Right ventricle myocardium inferior (tissue), 1 donor: ENCODE data around the gene COBLL1. TPM values are rescaled to one million over a fixed set of nuclear protein-coding genes. Genes with fewer than 3 reads are reported as not detected.

Experiments
- ATAC-seq: fragments of 200-7000 bp; cut with Tn5 transposase; one replicate; pipeline ENCODE4 v1.9.1; 2020; ENCODE audit warnings: mild to moderate bottlenecking, moderate library complexity
- DNase-seq: peaks from one replicate; pipeline ENCODE4 v3.0.0; 2021; ENCODE audit errors: missing footprints
- intact Hi-C: fragments of 100-400 bp; cut with DNase I; formaldehyde crosslinking; loops from one replicate; pipeline ENCODE4 v1.11.0; 2022
- total RNA-seq: library from RNA; stranded (reverse); fragmentation: NEBNext Ultra II Directional; extraction: Animal tissue kit (Norgen Biotek cat#: 25700); gene quantifications from one replicate; pipeline ENCODE4 v1.2.1, GENCODE V29; 2021
- donor health status: DM: no; HTN: yes; CAD: no; lungs with severe emphysema.

COBLL1 gene
- total RNA-seq, 1 donor from 2014 or later = 15.2 TPM

DNA sequence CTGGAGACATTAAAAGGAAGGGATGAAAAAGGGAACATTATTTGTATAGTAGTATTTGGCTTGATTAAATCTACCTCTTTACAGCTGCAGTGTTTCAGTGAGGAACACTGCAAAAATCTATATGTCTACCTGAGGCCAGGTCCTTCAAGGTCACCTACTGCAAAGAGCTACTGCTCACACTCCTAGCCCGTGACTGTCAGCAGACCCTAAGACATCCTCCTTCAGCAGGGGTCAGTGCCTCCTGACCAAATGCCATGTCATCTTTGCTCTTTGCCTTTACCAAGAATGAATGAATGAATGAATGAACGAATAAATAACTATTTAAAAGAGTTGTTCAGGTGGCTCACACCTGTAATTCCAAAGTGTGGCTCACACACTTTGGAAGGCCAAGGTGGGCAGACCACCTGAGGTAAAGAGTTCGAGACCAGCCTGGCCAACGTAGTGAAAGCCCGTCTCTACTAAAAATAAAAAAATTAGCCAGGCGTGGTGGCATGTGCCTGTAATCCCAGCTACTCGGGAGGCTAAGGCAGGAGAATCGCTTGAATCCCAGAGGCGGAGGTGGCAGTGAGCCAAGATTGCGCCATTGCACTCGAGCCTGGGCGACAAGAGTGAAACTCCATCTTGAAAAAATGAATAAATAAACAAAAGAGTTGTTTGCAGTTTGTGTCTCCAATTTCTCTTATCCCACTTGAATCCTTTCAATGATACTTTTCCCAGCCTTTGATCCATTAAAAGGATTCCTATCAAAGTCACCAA, 136.0 kb downstream of the COBLL1 start:
- ATAC-seq (no peak), DNase-seq (no peak)
- intact Hi-C loops = no loop called here

DNA sequence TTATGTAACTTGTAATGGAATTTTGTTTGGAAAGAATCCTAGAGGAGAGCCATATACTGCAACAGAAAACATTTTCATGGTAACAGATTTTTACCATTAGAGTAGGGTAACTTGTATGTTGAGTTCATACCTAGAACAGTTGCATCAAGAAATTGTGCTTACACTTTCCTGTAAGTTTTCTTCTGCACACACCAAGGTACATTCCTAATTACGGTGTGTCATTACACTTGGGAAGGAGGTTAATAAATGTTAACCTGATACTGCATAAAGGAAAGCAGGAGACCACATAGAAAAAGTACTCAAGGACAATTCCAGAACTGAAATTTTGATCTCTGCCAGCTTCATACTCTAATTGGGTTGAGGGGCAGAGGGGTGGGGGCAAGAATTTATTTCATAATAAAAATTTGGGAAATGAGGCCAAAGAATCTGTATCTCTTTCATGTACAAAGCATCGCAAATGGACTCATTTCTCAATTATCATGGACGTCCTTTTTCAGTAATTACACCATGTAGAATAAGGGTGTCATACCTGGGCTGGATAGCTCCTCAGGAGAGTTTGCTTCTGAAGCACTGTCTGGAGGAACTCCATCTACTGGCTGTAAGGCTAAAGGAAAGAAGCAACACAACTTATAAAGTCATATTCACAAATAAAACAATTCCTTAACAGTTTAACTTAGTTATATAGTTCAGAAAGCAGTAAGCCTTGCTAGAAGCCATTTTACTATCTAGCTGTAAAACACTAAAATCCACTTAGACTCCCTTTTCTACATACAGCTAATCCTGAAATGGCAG, 137.5 kb downstream of the COBLL1 start:
- intact Hi-C loops = no loop called here
- ATAC-seq (no peak), DNase-seq (no peak)

DNA sequence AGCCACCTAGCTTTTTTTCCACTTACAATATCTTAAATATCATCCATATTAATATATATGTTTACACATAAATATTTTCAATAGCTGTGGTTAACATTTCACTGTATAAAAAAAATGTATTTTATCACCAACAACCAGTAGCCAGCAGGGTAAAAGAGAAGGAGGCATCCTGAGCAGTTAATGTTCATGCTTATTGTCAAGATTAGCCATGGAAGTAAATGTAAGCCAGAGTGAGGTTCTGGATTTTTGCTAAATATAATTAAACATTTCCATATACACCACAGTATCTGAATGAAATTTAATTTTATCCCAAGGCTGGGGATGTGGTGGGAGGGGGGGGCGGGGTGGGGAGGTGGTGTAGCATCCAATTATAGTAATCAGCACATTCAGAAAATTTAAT, 140.1 kb downstream of the COBLL1 start:
- DNase-seq (no peak), ATAC-seq (no peak)
- intact Hi-C loops = no loop called here

DNA sequence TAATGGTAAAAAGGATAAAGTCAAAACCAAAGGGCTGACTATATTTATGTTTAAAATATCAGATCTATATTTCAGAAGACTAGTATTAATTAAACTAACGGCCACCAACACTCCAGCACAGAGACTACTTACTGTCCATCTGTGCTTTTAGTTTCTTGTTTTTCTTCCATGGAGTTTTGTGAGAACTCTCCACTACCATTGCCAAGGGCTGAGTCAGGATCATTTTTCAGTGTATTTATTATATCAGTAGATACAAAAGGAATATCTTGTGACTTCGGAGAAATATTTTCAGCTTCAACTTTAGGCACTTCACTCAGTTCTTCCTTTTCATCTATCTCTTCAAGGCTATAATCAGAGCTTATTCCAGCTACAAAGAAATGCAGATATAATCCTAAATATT, 141.2 kb downstream of the COBLL1 start:
- ATAC-seq (no peak), DNase-seq (no peak)
- intact Hi-C loops = no loop called here

DNA sequence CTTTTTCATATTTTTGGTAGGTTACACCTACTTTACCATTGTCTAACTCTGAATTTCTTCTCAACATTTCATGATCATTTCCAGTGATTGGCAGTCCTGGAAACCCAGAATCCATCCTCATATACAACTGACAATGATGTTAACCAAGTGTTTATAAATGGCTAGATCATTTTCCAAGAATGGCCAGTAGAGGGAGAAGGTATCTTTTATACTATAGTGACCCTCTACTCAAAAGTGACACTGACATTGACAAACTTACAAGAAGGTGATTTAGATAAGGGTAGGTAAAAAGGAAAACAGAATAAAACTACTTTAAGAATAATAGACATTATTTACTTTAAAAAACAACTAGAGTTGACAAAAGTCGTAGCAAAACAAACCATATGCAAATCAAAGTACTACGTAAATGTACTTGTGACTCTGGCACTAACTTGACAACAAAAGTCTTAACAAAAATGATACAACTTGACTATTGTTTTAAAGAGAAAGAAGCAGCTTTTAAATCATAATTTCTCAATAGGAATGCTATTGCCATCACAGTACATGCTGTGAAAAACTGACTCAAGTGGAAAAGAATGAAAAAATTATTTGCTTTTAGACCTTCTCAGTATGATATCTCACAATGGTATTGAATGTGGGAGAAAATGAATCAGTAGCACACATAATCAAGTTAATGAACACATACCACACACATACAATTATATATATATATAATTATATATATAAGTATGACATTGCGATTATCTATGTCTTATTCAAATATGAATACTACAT, 143.7 kb downstream of the COBLL1 start:
- intact Hi-C loops = no loop called here
- DNase-seq (no peak), ATAC-seq (no peak)

DNA sequence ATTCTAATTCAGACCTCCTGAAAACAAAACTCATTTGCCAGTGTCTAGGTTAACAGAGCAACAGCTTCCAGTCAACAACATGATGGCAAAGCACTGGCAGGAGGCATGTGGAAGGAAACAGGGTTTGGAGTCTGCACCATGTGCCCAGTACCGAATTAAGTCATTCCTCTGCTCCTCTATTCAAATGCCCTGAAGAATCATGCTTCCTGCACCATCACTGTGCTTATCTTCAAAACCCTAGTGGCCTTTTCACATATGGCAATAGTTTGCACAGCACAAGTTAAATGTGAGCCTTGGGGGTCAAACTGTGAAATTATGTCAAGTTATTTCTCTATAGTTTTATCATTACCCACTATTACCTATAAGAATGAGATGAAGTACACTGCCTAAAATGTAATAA, 145.0 kb downstream of the COBLL1 start:
- intact Hi-C loops = no loop called here
- ATAC-seq (no peak), DNase-seq (no peak)

DNA sequence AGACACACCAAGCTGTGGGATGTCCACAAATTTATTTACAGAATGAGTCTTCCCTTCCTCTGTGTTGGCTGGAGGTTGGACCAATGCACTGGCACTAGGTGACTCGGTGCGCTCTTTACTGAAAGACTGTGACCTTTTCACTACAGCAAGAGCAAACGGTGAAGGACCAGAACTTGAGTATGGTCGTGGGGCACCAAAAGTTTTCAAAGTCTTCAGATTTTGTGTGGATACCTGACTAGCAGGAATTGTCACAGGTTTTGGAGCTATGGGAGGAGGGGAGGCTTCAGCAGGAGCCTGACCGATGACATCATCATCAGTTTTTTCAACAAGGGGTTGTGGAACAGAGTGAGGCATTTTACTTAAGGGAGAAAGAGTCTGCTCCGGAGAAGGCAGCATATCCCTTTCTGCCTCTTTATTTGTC, 147.3 kb downstream of the COBLL1 start:
- intact Hi-C loops = no loop called here
- no peak for ATAC-seq

DNA sequence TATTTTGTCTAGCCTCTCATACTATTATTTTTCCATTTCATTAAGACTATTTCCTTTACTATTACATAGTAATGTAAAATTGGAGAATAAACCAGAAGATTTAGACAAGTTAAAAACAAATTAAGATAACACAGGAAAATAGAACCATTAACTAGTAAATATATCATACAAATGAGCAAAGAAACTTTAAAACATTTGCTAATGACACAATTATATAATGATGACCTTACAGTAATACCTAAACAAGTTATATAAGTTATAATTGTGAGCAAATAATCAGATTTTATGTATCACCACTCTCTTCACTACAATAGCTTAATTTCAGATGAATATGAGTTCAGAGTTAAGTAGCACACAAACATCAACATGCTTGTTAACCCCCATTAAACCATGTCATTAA, 147.8 kb downstream of the COBLL1 start:
- no peak for DNase-seq
- intact Hi-C loops = no loop called here
- ATAC-seq = no peak

More for the DNA sequence above, 147.3 kb downstream of the COBLL1 start:
- no peak for DNase-seq

DNA sequence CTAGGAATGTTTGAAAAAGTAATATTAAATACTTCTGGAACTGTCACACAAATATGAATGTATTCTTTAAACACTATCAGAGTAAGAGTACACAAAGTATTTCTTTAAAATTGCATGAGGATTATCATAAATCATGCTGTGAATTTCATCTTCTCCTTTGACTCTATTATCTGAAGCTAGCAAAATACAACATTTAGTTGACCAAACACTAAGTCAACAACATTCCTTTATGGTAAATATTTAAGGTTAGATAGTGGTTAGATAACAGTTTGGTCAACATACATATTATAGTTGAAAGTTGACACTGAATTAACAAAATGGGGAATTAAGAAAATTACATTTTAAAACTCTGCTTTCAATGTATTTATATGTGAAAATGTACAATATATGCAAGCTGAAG, 148.2 kb downstream of the COBLL1 start:
- DNase-seq (no peak), ATAC-seq (no peak)
- intact Hi-C loops = no loop called here

DNA sequence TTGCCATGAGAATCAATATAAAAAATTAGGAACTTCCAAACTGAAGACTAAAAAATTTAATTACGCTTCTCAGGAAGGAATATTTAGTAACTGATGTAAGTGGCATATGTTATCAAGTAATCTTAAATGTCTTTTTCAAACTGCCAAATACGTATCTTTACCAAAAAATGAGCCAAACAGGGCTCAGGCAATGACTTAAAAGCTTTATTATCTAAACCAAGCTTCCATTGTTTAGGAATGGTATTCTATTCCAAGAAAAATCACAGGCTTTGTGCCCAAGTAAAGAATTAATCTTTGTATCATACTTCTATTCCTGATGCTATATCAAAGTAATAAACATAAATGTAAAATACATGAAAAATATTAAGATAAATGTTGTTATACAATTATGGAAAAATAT, 148.7 kb downstream of the COBLL1 start:
- intact Hi-C loops = no loop called here
- DNase-seq = no peak
- ATAC-seq = no peak

DNA sequence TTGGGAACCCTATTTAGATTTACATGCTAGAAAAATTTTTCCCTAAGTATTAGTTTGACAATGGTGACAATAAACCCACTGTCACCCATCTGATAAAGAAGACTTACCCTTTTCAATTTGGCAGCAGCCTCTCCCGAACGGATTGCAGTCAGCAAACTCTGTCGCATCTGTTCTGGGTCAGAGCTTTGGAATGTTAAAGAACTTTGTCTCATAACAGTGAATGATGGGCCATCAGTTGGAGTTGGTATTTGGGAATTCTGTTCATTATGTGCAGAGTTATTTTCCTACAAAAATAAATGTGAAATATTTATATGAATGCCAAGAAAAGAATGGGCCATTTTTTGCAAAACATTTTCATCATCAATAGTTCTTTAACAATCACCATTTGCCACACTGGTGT, 149.5 kb downstream of the COBLL1 start:
- no peak for ATAC-seq
- intact Hi-C loops = no loop called here
- no peak for DNase-seq

DNA sequence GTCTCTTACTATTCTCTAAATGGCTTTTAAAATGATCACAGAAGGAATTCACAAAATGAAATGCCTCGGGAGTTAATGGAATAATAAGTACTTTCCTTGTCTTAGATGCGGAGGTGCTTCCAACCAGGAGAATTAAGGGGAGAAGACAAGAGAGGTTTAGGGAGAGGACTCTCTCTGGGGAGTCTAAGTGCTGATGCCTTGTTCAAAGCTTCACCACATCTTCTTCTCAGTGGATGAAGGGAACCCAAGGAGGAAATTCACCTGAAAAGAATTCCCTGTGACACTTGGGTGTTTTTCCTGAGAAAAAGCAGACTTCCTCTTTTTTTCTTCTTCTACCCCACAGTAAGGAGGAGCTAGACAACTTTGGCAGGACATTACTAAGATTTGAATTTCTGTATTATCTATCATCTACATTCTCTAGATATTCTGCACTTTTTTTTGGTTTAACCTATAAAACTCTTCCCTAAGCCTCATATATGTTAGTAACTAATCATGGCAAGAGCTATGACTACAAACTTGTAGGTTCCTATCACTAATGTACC, 150.2 kb downstream of the COBLL1 start:
- no peak for DNase-seq
- intact Hi-C loops = no loop called here
- no peak for ATAC-seq

DNA sequence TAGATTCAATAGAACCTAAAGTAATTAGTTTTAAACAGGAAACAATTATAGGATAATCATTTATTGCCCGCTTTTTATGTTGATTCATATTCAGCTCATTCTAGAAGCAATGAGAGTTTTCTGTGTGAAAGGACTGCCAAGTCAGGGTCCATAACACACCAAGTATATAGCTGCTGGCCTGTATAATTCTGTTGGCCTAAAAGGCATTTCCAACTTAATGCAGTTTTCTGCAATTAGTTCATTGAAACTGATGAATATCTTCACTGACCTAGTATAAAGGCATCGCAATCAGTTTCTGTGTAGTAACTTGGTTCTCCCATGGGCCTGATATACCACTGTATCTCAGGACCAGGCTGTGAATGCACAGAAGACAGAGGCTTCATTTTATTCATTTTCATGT, 151.3 kb downstream of the COBLL1 start:
- intact Hi-C loops = no loop called here
- ATAC-seq = no peak
- DNase-seq = no peak

DNA sequence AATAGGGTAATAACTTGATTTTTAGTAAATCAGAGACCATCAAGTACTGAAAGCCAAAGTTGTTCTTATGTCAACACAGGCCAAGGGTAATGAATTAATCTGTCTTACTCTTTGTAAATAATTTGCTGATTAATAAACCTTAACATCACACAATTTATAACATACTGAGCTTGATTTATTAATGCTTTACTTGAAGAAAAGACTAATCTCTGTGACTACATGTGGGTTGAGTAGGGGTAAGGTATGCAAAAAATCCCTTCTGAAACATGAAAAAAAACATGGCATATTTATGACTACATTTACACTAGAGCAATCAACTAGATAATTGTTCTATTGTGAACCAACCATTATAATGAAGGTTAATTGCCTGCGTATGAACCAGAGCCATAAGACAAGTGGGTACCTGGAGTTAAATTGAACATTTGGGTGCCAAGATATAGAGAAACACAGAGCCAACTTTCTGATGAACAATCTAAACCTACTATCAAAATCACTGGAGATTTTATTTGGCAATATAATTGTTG, 152.7 kb downstream of the COBLL1 start:
- DNase-seq = no peak
- intact Hi-C loops = no loop called here
- no peak for ATAC-seq

DNA sequence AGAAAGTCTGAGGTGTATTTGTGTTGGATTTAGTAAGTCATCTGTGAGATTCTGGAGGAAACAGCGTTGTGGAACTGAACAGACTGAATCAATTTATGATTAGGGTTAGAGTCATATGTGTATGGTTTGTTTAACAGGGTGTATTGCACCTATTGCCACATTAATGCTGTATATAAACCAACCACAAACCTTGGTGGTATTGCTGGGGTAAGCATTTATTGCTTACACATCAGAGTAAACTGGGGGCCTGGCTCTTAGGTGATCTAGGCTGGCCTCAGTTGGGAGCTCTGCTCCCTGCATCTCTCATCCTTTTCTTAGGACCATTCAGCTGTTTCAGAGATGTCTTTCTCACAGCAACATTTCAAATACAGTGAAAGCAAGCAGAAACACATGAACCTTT, 160.6 kb downstream of the COBLL1 start:
- ATAC-seq (no peak), DNase-seq (no peak)
- intact Hi-C loops = no loop called here

DNA sequence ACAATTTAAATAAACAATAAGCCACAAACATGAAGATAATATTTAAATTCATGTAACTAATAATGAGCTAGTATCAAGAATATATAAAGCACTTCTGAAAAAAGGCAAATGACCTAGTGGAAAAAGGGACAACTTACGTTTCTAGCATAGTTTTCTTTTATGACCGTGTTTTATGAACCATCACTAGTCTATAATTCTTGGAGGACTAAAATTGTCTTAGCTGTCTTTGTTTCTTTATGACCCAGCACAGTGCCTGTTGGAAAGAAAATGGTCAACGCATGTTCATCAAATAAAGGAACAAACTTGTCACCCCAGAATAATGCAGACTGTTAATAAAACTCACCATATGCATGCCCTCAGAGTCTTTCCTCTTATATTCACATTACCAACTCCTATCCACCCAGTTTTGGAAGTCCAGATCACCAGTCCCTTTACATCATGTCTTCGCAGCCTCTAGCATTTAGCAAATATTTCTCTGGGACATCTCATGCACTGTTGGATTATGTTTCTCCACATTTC, 162.9 kb downstream of the COBLL1 start:
- intact Hi-C loops = no loop called here

DNA sequence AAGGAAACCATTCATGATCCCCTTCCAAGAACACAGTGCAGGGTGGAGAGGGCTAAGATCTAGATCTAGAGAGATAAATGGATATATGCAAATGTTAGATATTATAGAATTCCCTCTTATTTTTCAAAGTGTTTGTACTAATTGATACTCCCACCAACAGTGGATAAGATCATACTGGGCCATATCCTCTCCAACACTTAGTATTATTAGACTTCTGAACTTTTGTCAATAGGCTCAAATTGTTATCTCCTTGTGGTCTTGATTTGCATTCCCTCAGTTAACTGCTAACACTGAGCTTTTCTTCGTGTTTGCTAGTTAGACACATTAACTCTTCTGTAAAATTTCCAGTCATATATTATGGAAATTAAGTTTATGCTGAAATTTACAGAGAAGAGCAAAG, 163.9 kb downstream of the COBLL1 start:
- no peak for DNase-seq
- intact Hi-C loops = no loop called here
- no peak for ATAC-seq

More for the DNA sequence above, 162.9 kb downstream of the COBLL1 start:
- ATAC-seq (no peak), DNase-seq (no peak)

DNA sequence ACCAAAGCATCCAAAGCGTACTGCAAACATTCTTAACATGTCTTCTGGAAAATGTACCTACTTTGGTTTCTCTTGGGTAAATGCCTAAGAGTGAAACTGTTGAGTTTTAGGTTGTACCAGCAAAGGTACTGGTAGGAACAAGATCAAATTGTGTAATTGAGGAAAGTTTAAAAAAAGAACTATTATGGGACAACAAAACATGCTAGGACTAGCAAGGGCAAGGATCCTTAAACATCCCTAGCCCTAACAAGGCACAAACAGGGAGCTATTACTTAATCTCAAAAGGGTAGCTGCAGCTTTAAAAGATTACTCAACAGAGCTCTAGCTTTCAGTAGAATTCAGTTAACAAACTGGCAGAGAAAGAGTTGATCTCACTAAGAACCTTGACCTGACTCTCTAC, 164.4 kb downstream of the COBLL1 start:
- ATAC-seq (no peak), DNase-seq (no peak)
- intact Hi-C loops = no loop called here

DNA sequence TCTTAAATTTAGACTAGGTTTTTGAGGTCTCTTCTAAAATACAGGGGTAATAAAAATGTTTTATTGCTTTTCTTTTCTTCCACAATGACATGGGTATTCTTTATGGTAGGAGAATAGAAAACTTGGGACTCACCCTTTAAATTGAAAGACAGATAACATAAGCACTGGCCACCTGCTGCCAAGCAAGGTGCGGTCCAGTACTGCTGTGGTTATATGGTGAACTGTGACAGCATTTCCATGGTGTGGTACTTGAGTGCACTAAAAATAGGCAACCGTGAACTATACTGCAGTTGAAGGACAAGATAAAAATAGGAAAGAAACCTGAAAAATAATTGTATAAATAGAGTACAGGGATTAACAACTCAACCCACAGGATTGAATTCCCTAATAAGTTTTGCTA, 165.9 kb downstream of the COBLL1 start:
- intact Hi-C loops = no loop called here
- DNase-seq (no peak), ATAC-seq (peak; percentile 94)
